HK-2 (cell line): ENCODE data around the gene MYH6.
"Not testable (repeated sequence)": the region's sequence is repeated elsewhere in the genome, so short reads cannot be mapped to it uniquely, and the experiment has no call there.

Source experiments
- DNase-seq: peaks from one replicate; pipeline ENCODE4 v3.0.0-alpha.2; 2018; ENCODE audit not compliant: unreplicated experiment

Gene MYH6

DNA sequence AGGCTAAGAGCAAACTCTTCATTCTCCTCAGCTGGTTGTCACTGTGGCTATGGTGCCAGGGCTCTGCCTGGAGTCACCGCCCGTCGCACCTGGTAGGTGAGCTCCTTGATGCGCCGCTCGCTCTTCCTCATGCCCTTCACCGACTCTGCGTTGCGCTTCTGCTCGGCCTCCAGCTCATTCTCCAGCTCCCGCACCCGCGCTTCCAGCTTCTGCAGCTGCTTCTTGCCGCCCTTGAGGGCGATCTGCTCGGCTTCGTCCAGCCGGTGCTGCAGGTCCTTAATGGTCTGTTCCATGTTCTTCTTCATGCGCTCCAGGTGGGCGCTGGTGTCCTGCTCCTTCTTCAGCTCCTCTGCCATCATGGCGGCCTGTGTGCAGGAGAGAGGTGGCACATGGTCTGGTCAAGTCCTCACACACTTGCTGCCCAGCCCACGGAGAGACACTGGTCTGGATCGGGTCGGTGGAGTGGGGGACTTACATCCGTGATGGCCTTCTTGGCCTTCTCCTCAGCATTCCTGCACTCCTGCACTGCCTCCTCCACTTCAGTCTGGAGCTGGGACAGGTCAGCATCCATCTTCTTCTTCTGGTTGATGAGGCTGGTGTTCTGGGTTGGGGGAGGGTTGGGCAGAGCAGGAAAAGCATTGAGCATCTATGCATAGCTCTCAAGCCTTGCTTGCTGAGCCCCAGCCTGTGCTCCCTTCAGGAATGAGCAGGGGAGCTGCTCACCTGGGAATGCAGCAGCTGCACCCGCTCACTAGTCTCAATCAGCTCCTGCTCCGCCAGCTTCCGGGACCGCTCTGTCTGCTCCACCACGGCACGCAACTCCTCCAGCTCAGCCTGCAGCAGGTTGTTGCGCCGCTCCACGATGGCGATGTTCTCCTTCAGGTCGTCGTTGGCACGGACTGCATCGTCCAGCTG lies 7.1 kb upstream of the MYH6 start:
- DNase-seq = no peak

DNA sequence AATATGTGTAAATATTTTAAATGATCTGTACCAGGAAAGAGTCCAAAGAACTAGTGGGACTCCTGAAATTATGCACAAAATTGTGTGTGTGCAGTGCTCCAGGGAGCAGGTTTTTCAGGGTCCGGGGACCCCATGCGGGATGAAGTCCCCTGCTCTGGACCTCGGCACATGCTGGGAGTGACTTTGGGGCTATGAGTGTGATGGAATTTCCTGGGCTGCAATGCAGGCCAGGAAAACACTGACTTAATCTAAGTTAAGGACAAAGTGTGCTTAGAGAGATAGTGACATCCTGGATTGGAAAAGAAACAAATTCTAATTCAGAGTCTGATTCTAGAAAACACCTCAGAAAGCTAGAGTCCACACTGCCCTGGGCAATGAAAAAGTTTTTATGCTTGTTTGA lies 6.2 kb upstream of the MYH6 start:
- no peak for DNase-seq

DNA sequence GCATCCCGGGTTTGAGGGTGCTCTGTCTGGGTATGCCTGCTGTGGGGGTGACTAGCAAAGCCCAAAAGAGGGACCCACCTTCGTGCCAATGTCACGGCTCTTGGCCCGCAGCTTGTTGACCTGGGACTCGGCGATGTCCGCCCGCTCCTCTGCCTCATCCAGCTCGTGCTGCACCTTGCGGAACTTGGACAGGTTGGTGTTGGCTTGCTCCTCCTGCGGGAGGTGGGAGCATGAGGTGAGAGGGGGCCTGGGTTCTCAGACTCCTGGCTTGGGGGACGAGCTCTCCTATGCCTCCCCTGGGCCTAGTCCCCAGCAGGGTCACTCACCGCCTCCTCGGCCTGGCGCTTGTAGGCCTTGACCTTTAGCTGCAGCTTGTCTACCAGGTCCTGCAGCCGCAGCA lies 5.6 kb upstream of the MYH6 start:
- no peak for DNase-seq

DNA sequence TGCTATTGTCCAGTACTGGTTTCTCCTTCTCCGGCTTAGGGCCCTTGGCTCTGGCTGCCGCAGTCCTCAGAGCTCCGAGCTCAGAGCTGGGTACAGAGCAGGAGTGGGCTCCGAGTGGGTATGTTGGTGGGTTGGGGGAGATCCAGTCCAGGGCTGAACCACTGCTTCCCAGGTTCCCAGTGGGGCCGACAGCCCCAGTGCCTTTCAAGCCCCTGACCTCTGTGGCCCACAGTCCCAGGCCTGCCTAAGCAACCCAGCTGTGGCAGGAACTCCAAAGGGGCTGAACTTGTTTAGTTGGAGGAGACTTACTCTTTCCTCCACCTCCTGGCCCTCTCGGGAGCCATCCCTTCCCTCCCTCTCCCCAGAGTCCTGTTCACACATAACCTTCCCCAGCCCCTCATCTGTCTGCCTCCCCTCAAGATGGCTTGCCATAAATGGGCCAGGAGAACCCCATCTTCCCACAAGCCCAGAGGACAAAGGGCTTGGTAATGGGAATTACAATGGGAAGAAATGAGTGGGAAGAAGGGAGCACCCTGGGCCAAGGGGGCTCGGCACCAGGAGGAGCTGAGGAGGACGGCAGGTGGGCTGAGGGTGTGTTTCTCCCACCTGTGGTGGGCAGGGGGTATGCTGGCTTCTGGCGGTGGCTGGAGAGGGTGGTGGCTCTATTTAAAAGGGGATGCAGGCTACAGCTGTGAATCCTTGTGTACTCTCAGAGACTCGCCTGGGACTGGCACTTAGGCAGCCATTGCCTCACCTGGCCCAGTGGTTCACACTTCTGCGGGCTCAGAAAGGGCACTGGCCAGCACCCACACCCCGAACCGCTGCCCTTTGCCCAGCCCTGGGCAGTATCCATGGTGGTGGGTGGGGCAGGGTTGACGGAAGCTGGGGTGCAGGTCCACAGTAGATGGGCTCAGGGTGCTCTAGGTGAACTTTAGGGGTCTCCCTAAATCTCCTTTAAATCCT lies 3.8 kb upstream of the MYH6 start:
- DNase-seq = no peak

DNA sequence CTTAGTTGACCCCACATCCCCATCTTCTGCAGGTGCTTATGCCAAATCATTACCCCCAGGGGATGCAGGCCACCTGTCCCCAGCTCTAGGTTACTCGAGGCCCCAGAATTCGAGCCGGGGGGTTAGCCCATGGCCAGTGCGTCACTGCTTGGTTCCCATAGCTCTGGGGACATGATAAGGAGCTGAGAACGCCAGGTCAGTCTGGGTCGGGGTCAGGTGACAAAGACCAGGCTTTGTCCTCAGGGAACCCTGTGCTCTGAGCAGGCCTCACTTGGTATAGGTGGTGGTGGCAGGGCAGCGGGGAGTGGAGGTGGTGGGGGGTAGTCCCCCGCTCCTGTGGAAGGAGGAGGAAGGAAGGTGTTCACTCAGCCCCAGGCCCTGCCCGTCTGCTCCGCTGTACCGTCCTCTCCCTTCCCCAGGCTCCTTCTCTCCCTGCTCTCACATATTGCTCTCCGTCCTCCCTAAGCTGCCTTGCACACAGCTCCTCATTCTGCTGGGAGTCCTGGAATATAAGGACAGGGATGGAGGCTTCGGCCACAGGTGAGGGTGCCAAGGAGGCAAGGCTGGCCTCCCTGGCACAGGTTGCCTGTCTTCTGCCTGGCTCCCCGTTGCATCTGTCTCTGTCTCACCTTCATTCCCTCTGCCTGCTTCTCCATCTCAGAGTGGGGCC lies 2.0 kb upstream of the MYH6 start:
- DNase-seq = no peak

DNA sequence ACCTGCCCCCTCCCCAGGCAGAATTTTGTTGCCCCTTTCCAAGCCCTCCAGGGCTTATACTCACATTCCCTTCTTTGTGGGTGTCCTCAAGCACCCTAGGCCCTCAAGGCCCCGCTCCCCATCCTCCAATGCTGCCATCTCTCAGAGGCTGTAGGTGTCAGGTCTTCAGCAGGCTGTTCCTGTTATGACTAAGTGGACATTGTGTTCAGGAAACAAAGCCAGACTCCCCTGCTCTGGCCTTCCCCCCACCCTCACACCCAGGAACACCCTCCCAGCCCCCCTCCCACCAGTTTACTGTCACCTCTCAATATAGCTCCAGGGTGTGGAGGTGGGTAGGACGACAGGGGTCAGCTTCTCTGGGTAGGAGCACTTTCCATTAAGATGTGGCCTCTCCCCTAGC lies 1.4 kb upstream of the MYH6 start:
- DNase-seq = no peak

DNA sequence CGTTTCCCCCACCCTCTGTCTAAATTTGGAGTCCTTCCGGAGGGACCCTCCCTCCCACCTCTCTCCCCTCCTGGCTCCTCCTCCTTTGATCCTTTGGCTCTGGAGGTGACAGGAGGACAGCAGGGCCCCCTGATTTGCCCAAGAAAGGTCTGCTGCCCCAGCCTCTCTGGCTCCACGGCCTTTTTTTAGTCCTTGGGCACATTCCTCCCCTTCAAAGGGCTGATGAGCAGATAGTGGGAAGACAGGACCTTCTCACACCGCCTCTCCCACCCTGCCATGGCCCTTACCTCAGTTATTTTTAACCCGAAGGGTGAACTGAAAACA lies 196 bp upstream of the MYH6 start:
- DNase-seq = no peak

DNA sequence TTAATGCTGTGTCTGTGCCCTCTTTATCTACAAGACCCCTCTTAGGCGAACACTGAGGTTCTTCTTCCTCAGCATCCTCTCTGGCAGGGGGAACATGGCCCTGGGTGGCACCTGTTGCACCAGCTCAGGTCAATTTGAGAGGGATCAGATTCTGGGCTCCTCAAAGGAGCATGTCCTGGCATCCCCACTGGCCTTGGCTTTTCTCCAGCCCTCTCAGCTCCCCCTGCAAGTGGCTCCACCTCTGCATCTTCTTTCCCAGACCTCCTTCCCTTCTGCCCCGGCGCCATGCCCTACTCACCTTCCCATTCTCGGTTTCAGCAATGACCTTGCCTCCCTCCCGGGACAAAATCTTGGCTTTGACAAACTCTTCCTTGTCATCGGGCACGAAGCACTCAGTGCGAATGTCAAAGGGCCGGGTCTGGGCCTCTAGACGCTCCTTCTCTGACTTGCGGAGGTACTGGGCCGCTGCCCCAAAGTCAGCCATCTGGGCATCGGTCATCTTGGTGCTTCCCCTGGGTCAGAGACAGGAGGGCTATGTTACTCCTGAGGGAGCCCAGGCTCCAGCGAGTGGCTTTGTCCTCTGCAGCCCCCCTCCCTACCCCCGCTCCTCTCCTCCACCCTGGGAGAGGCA lies 1.2 kb downstream of the MYH6 start:
- DNase-seq = no peak

DNA sequence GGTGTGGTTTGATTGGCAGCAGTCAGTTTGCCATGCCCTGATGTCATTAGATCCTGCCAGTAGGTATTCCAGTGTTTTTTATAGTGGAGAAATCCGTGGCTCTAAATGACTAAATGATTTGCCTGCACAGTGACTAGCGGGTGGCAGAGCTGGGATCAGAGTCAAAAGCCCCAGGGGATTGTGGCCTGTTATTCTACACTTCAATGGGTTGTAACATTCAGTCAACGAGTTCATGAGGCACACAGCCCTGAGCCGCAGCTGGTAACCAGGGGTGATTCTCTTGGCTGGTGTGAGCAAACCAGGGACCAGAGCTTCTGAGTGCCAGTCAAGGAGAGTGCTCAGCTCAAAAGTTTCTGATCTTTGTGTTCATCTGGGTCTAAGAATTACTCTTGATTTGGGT lies 1.8 kb downstream of the MYH6 start:
- no peak for DNase-seq

DNA sequence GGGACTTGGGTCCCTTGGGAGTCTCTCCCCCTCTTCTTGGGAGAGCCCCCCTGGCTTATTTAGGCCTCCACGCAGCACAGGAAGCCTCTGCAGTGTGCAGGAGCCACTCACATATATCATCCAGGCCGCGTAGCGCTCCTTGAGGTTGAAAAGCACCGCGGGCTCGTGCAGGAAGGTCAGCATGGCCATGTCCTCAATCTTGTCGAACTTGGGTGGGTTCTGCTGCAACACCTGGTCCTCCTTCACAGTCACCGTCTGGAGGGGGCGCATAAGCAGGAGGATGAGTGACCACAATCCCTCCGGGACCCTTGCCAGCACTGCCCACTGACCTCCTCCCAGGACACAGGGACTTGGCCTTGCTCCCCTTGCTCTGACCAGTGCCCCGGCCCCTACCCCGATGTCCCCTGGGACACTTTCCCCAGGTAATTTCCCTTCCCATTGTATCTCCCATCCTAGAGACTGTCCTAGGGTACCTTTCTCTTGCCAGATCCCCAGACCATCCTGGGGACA lies 2.5 kb downstream of the MYH6 start:
- DNase-seq = no peak

DNA sequence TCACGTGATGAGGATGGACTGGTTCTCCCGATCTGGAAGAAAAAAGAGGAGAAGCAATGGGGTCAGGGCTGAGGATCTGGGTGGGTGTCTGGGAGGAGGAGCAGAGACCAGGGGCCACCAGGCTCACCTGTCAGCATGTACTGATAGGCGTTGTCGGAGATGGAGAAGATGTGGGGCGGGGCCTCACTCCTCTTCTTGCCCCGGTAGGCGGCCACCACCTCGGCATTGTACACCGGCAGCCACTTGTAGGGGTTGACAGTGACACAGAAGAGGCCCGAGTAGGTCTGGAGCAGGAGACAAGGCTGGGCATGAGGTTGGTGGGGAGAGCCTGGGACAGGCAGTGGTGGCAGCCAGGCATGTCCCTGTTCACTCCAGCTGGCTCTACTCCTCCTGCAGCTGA lies 3.0 kb downstream of the MYH6 start:
- DNase-seq = no peak

DNA sequence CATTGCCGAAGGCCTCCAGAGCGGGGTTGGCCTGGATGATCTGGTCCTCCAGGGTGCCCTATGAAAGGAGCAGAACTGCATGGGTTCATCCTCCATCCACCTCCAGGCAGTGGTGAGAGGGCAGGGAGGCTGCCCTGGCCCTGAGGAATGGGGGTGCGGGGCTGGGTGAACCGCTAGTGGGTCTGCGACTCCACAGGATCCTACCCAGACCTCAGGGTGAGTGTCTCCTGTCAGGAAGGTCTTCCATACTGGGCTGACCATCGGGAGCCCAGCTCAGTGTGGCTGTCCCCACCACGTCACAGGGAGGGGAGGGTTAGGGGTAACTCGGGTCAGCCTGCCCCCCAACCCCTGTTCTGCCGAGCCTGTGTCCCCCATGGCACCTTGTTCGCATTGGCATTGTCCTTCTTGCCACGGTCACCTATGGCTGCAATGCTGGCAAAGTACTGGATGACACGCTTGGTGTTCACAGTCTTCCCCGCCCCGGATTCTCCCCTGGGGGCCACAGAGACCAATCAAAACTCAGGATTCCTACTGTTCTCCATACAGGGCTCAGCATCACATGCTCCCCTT lies 3.7 kb downstream of the MYH6 start:
- DNase-seq = no peak

DNA sequence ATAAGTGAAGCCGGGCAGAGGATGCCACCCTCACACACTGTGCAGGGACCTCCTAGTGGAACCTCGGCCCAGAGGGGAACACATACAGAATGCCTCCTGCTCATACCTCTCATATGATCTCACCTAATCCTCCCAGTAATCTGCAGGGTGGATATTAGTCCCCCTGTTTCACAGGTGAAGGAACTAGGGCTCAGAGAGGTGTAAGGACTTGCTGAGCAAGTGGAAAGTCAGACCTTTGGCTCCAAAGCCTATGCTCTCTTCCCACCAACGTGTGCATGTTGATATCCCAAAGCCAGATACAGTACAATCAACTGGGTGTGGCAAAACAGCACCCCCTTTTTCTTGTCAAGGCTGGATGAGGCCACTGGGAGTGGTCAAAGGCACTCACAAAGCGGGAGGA lies 4.2 kb downstream of the MYH6 start:
- DNase-seq = no peak

DNA sequence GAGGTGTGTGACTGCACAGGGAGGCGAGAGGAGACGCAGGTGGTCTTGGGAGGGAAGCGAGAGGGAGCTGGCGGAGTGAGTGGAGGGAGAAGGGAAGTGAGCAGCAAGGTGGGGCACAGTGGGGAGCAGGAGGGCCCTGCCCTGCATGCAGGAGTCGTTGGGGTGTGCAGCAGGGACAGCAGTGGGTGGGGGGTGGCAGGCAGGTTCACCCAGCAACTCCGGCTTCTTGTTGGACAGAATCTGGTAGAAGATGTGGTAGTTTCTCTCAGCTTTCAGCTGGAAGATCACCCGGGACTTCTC lies 5.0 kb downstream of the MYH6 start:
- no peak for DNase-seq

DNA sequence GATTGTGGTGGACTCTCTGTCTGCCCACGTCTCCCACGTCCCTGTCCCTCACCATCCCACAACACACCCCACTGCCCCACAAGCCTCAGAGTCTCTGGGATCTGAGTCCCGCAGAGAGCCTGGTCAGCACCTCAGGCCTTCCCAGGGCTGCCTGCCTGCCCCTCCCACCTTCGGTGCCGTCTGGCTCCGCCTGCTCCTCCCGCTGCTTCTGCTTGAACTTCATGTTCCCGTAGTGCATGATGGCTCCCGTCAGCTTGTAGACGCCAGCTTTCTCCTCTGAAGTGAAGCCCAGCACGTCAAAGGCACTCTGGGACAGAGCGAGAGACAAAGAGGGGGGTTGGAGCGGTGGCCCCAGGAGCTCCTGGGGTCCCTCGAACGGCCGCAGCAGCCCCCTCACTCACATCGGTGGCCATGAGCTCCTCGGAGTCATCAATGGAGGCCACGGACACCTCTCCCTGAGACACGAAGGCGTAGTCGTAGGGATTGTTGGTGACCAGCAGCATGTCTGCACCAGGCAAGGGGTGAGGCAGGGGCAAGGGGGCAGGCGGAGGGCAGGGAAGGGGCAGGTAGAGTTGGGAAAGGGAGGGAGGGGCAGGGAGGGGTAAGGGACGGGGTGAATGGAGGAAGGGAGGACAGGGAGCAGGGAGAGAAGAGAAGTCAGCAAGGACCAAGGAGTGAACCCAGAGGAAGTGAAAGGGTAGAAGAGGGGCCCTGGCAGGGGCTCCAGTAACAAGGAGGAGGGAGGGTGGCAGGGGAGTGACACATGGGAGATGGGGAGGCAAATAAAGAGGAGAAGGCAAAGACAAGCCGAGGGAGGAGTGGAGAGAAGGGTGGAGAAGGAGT lies 5.6 kb downstream of the MYH6 start:
- no peak for DNase-seq

DNA sequence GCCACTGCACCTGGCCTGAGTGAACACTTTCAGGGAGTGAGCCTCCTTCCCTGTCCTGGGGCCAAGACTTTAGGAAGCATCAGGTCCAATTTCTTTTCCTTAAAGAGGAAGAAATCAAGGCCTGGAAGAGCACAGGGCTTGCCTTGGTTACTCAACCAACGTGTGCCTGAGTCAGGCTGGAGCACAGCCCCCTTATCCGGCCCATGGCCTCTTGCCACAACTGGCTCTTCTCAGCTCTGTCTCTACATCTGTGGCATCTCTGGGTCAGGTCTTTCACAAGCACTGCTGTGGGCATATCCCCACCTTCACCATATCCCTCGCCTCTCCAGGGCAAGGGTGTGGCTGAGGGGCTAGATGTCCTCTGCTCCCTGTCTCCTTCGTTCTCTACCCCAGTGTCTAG lies 6.8 kb downstream of the MYH6 start:
- no peak for DNase-seq

DNA sequence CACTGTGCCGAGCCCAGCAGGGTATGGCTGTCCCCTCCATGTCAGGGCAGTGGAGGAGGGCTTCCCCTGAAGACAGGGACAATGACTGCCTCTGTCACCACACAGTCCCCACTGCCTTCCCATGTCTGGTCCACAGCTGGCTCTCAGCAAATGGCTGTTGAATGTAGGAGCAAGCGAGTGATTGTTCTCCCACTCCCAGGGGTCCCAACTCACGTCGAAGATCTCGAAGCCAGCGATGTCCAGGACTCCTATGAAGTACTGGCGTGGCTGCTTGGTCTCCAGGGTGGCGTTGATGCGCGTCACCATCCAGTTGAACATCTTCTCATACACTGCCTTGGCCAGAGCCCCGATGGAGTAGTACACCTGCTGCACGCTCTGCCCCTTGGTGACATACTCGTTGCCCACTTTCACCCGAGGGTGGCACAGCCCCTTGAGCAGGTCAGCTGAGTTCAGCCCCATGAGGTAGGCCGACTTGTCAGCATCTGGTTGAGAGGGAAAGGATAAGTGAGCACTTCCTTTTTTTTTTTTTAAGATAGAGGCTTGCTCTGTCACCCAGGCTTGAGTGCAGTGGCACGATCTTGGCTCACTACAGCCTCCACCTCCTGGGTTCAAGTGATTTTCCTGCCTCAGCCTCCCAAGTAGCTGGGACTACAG lies 7.5 kb downstream of the MYH6 start:
- DNase-seq = not testable (repeated sequence)

DNA sequence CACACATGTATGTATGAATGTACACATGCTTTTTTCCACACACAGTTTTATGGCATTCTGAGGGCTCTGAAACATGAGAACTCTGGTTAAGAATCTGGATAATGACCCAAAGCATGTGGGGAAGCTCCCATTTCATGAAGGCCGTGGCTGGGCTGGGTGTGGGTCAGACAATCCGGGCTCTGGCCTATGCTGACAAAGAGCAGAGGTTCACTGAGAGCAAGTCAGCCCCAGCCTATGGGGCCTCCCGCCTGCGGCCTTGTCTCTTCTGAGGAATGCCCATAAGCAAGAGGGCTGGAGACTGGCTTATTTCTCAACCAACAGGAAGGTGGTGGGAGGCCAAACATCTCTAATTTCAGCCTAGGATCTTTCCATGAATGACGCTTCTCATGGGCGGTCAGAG lies 8.5 kb downstream of the MYH6 start:
- no peak for DNase-seq

DNA sequence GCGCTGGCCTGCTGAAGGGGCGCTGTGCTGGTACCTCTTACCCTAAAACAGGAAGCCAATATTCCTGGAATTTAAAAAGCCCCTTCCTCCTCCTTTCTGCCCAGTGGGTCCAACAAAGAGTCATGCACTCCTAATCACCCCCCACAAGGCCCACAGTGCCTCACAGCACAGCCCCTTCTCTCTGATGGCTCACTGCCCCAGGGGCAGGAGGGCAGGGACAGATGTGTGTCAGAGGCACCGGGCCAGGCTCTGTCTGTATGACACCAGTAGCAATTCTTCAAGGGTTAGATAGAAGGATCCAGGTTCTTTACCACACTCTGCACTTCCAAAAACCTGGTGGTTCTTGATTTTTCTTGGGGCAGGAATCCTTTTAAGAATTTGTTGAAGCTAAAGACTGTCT lies 8.9 kb downstream of the MYH6 start:
- DNase-seq = no peak

DNA sequence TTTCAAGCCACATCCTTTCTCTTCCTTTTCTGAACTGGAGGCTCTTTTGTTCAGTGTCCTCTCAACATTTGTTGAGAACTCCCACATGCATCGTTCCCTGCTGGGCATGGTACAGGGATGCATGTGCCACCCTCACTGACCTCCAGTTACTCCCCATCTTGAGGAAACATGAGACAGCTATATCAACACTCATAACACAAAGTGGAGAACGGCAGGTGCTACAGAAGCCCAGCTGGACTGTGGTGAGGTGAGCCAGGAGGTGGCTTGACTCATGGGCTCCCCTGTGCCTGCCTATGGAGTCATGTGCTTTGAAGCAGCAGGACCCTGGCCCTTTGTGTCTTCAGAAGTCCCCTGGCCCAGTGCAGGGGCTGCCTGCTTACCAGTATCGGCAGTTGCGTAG lies 9.7 kb downstream of the MYH6 start:
- no peak for DNase-seq
